OCI-LY3 (cell line): Measurements from ENCODE around the gene SFXN4.

ENCODE experiments used
- CTCF ChIP-seq: fragments of 200-600, 300-600 bp; sonication (generic); IDR thresholded peaks from 2 replicates; pipeline ENCODE4 v1.5.1; 2014; ENCODE audit warnings: antibody characterized with exemption, low read length, low read depth
- EZH2phosphoT487 ChIP-seq: fragments of 200-600 bp; shearing (Covaris generic); IDR thresholded peaks from 2 replicates; pipeline ENCODE4 v1.6.1; 2018; ENCODE audit warnings: antibody characterized with exemption, mixed run types, low read depth

- TF ChIP-seq CTCF, result no peak
- no peak for TF ChIP-seq EZH2phosphoT487
Measured at GRCh38 chr10:119211176-119211575, 45.7 kb upstream of the SFXN4 start.
